NCI-H1417 treated with DMSO at 0.1 percent for 48 hours (cell line): ENCODE data around the gene SERPINB2.
"Not testable (repeated sequence)": the region's sequence is repeated elsewhere in the genome, so short reads cannot be mapped to it uniquely, and the experiment has no call there.

Source experiments
- DNase-seq: peaks from one replicate; lab custom pipeline; 2025; lab: John Stamatoyannopoulos, UW

SERPINB2 gene

GRCh38 chr18:63936156-63936931 lies 48.8 kb downstream of the SERPINB2 start:
- peak; percentile 45 for DNase-seq

- no peak for DNase-seq
These were observed 49.5 kb downstream of the SERPINB2 start for GRCh38 chr18:63936932-63937393.

- no peak for DNase-seq
These were observed 52.5 kb downstream of the SERPINB2 start for GRCh38 chr18:63940008-63940407.

- not testable (repeated sequence) for DNase-seq
These were observed 53.1 kb downstream of the SERPINB2 start for GRCh38 chr18:63940543-63941050.

- no peak for DNase-seq
These were observed 59.7 kb downstream of the SERPINB2 start for GRCh38 chr18:63947051-63947790.

GRCh38 chr18:63949068-63949737 lies 61.7 kb downstream of the SERPINB2 start, which contains the start of gene HMSD:
HMSD (plus strand) TSS chr18:63949301; CDS start chr18:63953456, 4,155 bp downstream.
- peak; percentile 85 for DNase-seq

GRCh38 chr18:63951302-63951705 lies 63.8 kb downstream of the SERPINB2 start:
- peak; percentile 23 for DNase-seq
